Activated T-cell treated with anti-CD3 and anti-CD28 coated beads for 4 hours (primary cell): Measurements from ENCODE around the gene UMODL1.

Source experiments
- DNase-seq: peaks from one replicate; pipeline ENCODE4 v3.0.0-alpha.2; 2020

Gene UMODL1

DNA sequence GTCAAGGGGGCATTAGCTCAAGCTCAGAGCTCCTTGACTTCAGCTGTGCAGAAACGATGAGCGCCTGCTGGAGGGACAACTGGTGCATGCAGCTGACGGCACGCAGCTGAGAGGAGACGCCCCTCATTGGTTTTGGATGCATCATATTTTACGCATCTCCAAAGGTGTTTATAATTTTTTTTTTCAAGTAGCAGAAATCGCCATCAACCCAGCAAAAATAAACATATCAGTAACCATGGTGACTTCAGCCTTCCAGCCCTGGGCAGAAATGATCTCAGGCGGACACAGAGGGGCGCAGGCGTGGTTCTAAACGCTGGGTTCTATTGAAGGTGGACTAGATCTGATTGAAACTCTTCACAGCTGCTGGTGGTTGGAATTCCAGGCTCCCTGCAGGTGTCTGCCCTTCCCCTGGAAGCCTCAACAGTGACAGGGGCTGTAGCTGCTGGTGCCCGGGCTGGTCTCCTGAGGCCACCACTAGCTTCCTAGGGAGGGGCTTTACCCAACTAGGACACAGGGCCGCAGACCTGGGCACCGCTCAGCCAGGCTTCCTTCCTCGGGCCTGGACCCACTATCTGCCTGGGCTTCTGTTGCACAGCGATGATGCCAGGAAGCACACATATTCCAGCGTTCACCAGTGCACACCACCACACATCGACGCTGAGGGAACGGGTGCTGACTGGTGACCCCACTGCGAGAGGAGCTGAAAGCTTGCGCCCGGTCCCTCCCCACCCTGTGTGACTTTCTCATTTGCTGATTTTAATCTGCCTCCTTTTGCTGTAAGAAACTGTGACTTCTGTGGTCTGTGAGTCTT, 84.1 kb downstream of the UMODL1 start:
- DNase-seq, result no peak

DNA sequence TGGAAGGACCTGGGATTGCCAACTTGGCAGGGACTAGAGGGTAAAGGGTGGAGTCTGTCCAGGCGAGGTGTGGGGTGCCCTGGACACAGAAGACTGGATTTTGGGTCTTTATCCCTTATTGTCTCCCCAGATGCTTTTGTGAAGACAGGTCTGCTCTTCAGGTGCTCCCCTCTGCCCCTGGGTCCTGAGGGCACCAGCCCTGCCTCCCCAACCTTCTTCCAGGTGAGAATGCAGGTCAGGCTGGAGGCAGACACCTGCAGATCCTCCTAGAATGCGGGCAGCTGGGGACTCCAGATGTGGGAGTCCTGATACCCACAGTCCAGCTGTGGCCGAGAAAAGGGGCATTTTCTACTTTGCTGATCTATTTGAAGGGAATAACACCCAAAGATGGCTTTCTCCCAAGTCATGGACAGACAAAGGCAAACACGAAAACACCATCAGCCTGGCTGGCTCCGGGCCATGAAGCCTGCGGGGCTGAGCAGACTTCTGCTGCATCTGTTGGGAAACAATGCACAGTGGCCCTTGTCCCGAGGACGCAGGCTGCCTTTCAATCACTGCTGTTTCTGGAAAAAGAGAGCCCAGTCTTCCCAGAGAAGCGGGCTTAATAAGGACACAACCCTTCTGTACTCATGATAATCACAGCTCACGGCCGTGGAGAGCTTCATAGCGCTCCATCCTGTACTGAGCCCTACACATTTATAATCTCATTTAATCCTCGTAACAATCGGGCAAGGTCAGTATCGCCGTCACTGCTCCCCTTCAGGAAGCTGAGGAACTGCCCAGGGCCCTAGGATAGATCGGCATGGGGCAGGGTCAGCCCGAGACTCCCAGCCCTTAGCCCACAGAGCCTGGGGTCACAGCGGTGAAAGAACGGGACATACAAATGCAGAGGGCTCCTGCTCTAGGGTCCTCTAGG, 85.8 kb downstream of the UMODL1 start:
- no peak for DNase-seq

DNA sequence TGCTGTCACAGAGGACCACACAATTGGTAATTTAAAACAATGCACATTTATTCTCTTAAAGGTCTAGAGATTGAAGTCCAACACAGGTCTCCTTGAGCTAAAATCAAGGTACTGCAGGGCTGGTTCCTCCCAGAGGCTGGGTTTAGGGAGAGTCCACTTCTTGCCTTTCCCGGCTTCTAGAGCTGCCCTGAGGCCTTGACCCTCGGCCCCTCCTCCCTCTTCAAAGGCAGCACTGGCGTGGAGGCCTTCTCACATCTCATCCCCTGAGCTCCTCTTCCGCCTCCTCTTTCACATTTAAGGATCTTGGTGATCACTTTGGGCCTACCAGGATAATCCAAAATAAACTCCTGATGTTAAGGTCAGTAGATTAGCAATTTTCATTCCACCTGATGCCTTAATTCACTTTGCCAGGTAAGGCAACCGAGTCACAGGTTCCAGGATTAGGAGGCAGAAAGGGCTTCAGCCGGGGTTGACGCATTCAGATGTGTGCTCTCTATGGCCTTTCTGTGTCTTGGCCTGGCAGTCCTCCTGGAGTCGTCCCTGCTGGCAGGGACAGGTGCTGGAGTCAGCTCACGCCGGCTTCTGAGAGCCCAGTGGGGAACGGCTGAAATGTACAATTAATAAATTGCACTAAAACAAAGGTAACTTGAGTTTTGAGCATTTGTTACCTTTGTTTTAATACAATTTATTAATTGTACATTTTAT, 86.6 kb downstream of the UMODL1 start:
- DNase-seq, result no peak

DNA sequence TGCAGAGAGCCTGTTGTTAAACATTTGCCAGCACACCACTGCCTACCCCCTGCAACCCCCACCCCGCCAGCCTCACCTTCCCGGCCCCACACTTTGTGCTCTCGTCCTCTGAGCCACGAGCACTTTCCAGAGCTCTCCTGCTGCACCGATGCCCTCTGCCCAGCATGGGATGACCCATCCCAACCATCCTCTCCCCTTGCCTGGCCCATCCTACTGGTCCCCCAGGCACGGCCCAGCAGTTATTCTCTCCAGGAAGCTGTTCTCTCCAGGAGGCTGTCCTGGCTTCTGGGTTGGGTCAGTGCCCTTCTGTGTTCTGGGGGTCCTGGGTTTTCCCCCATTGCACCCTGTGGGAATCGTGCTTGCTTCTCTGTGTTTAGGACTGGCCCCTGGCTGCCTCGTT, 87.7 kb downstream of the UMODL1 start:
- DNase-seq, result no peak

DNA sequence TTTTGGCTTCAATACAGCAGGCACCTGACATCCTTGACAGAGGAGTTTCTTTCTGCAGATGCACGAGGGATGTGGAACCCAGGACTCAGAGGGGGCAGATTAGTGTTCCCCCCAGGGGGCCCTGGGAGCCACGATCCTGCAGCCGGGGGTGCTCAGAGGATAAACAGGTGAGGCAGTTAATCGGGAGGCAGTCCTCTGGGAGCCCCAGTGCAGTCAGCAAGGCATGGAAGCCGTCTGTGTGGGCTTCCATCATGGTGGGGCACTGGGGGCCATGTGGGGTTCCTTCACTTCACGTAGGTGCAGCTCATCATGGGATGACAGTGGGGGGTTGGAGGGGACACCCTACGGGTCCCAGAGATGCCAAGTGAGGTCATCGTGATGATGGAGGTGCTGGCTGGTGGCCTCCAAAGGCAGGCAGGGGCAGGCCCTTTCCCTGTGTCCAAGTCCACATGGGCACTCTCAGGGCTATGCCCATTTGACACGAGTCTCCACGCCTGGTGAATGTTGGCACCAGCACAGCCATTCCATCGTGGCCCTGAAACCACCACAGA, 88.5 kb downstream of the UMODL1 start:
- no peak for DNase-seq

DNA sequence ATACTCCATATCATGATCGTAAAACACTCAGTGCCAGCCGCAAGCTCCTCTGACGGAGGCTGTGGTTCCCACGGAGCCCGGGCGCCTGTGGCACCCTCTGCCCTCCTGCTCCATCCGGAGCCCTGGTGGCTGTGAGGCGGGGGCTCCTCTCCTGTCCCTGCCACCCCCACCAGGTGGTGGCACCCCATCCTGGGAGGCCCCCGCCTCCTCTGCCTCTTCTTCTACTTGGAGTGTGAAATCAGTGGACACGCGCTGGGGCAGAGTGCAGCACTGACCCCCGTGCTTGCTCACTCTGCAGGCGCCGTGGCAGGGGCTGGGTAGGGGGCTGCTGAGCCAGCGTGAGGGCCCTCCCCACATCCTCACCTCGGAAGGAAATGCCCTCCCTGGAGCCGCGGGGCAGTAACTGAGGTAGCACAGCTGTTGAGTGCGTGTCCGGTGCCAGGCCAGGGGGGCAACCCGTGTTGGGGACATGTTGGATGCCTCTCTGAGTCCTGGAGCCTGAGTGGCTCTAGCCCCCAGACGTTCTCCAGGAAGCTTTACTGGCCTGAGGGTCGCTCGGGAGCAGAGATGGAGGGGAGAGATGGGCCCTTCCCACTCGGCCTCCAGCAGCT, 89.1 kb downstream of the UMODL1 start:
- no peak for DNase-seq

DNA sequence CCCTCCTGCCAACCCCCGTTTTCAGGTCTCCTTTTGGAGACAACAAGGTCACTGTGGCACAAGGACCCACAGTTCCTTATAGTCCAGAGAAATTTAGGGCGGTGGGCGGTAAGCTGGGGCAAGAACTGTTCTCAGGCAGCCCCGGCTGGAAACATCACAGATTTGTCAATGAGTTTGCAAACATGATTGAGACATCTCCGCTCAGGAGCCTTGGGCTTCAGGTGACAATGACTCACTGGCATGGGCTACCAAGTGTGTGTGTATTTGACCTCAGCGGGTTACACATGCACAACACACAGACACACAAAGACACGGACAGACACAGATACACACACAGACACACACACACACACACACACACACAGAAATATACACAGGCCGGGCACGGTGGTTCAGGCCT, 89.6 kb downstream of the UMODL1 start:
- DNase-seq, result no peak

DNA sequence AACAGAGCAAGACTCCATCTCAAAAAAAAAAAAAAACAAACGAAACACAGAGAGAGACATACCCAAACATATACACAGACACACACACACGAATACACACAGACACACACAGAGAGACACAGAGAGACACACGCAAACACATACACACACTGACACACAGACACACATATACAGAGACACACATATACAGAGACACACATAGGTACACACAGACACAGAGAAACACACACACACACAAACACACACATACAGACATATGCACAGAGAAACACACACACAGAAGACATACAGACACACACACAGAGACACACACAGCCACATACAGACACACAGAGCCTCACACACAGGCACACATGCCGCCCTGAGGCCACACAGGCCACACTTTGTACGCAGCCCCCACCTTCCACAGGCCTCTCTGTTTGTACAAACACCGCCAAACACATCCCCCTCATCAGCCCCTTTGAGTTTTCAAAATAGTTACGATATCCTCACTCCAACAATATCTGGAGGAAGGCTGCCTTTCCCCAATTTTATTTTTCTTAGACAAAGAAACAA, 90.4 kb downstream of the UMODL1 start:
- DNase-seq, result no peak

DNA sequence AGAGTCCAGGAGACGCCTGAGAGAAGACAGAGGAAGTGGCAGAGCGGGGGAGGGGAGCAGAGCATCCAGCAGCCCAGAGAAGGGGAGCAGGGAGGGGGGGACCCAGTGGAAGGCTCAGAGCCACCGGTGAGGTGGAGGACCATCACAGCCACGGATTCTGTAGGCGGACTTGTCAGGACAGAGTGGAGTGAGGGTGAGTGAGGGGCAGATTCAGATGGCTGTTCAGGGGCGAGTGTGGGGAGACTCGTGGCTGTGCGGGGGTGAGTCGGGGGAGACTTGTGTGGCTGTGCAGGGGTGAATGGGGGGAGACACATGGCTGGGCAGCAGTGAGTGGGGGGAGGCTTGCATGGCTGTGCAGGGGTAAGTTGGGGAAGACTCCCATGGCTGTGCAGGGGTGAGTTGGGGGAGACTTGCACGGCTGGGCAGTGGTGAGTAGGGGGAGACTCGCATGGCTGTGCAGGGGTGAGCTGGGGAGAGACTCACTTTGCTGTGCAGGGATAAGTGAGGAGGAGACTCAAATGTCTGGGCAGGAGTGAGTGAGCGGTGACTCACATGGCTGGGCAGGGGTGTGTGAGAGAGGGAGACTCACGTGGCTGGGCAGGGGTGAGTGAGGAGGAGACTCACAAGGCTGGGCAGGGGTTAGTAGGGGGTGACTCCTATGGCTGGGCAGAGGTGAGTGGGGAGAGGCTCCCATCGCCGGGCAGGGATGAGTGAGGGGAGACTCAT, 91.0 kb downstream of the UMODL1 start:
- no peak for DNase-seq

DNA sequence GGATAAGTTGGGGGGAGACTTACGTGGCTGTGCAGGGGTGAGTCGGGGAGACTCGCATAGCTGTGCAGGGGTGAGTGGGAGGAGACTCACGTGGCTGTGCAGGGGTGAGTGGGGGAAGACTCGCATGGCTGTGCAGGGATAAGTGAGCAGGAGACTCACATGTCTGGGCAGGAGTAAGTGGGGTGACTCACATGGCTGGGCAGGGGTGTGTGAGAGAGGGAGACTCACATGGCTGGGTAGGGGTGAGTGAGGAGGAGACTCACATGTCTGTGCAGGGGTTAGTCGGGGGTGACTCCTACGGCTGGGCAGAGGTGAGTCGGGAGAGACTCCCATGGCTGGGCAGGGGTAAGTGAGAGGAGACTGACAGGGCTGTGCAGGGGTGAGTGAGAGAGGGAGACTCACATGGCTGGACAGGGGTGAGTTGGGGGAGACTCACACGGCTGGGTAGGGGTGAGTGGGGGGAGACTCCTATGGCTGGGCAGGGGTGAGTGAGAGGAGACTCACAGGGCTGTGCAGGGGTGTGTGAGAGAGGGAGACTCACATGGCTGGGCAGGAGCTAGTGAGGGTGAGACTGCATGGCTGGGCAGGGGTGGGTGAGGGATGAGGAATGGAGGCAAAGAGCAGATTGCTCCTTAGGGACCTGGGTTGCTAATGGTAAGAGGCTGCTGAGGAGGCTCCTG, 91.9 kb downstream of the UMODL1 start:
- no peak for DNase-seq

DNA sequence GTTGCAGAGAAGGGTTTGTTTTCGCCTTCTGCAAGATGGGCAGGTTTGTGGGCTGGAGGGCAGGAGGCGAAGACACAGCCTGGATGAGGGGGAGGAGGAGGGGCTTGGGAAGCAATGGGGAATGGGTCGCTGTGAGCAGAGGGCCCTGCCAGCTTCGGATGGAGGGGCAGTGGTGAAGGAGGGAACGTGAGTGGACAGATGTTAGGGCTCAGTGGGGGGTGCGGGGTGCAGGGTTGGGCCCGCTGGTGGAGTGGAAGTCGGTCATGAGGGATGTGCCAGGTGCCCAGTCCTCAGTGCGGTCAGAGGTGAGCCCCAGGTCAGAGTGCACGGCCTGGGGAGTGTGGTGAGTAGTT, 92.4 kb downstream of the UMODL1 start:
- no peak for DNase-seq

DNA sequence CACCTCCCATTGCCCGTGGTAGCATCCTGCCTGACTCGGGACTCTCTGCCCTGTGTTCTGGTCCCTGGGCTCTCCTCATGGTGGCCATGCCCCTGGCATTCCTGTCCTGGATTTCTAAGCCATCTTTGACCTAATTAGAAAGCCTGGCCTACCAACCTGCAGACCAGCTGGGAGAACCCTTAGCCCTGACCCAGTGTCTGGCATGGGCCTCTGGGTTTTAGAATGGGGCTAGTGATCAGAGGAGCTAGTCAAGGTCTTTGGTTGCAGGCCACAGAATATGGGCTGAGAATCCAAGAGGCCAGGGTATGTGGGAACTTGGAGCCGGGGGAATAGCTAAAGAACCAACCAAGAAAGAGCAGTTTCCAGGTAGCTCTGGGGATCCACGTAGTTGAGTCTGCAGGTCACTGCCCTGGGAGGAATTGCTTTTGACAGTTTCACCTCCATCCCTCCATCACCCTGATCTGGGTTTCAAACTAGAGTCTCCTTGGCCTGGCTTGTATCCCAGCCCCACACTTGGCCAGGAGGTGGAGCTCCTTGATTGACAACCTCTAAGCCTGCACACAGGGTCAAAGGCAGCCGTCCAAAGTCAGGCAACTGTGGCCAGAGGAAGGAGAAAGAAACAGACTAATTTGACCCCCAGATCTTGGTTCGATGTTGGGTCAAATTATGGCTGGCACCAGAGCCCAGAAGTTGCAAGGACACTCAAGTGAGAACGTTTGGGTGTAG, 93.1 kb downstream of the UMODL1 start:
- peak; percentile 38 for DNase-seq

DNA sequence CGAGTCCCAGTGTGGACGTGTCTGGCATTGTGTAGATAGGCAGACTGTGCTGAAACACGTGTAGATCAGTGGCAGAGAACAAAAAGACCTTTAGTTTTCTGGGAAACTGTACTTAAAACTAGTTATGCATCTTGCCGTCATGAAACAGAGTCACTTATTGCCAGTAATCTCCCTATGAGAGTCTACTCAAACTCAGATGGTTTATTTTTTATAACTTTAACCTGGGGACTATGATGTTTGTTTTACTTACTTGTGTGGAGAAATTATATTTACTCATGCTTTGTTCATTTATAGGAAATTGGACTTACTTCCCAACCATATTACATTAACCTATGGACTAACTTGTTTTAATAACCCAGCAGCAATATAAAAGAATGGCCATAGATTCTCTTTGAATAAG, 93.7 kb downstream of the UMODL1 start:
- DNase-seq, result no peak

DNA sequence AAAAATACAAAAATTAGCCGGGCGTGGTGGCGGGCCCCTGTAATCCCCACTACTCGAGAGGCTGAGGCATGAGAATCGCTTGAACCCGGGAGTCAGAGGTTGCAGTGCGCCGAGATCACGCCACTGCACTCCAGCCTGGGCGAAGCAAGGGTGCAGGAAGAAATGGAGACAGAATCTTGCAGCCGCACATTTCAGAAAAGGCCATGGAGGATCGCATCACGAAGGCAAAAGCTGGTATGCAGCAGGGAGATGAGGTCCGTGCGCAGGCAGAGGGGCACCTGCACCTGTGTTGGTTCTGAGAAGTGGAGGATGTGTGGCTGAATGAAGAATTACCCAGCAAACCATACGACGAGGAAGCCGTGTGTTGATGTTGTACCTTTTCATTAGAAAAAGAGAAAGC, 94.8 kb downstream of the UMODL1 start:
- no peak for DNase-seq

DNA sequence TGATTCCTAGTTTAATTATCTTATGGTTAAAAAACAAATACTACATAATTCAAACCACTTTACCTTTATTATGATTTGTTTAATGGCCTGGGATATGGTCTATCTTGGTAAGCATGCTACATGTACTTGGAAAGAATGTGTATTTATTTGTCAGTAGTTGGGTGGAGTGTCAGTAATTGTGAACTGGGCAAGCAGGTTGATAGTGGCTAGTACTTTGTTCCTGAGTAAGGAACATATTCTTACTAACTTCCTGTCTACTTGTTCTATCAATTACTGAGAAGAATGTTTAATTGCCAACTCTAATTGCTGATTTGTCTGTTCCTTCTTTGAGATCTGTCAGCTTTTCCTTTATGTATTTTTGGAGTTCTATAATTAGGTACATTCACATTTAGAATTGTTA, 98.6 kb downstream of the UMODL1 start:
- DNase-seq, result no peak

DNA sequence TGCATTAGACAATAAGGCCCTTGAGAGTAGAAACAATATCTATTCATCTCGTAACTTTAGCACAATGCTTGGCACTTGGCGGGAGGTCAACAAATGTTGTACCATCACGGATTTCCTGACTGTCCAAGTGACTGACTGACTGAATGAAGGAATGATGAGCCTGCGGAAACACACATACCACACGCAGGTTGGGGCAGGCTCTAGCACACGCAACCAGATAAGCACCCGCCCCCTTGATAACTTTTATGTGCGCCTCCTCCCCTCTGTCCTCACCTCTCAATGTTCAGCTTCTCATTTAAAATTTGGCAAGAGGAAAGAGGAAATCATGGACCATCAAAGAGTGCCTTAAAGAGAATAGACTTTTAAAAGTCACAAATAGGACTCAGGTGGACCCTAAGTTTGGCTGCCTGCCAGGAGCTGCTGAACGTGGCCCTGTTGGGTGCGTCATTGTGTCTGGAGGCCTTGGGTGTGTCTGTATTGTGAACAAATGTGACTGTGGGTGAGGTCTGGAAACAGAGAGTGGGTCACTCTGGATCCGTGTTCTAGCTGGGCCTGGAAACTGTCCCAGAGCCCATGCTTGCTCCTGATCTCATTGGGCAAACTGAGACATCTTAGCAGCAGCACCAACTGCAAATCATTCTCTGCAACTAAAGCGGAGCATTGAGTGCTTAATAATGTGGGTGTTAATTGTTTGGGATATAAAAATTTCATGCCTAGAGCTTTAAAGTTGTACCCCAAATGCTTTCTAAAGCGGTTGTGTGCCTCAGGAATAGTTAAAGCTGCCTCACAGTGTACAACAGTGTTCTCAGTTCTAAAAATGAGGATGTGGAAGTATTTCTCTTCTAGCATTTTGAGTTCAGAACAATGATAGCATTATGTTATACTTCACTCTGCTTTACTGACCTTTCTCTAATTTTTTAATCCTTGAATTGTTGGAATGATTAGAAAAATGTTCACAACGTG, 100.3 kb downstream of the UMODL1 start:
- DNase-seq, result no peak

DNA sequence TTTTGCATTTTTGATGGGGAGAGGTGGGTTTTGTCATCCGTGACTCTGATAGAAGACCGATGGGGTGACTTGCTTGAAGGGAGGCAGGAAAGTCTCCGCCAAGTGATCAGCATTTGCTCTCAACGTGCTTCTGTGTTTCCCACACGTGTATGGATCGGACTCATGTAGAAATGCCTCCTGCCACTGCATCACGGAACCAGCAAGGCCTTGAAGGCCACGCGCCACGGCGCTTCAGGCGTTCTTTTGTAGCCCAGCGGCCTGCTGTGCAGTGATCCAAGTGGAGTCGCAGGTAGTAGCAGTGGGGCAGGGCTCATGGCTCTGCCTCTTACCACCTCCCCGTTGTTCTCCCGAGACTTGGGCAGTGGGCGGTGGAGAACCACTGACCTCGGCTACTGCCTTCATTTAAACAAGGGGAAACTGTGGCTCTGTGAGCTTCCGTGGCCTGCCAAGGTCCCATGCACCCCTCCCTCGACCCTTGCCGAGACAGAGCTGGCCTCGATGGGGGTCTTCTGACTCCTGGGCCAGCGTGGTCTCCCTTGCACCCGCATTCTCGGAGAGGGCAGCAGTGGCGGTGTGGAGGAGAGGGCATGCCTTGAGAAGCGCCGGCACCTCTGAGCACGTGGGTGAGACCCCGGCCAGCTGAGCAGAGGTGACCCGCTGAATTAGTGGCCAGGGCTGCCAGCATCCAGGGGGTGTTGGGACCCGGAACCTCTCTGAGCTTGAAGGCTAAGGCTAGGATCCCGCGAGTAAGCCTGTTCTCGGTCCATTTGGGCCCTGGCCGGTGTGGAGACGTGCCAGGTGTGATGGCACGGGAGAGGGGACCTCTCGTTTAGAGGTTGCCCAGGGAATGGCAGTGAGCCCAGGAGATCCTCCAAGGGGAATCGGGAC, 101.7 kb downstream of the UMODL1 start:
- DNase-seq, result no peak

DNA sequence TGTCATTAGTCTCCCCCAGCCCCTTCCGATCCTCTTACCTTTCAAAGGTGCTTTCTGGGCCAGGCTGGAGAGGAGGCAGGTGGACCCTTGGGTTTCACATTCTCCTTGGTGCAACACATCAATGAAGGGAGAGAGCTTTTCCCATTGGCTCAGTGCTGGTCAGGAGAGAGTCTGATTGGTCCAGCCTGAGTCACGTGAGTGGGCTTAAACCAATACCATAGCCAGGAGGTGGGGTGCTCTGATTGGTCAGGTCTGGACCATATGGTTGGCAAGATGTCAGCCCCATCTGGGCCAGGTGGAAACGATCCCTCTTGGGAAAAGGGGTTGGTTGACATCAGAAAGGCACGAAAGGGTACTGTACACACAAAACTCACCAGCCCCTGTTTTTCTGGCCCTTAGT, 103.1 kb downstream of the UMODL1 start:
- DNase-seq, result no peak
